HG03039 (cell line): ENCODE data around the gene PLEKHG4B.
"Not testable (repeated sequence)": the region's sequence is repeated elsewhere in the genome, so short reads cannot be mapped to it uniquely, and the experiment has no call there.

ENCODE experiments used
- ATAC-seq: cut with Tn5 transposase; IDR thresholded peaks from one replicate; pipeline ENCODE4 v1.9.1; 2021; ENCODE audit warnings: mild to moderate bottlenecking, moderate library complexity; ENCODE audit not compliant: unreplicated experiment

PLEKHG4B gene

DNA sequence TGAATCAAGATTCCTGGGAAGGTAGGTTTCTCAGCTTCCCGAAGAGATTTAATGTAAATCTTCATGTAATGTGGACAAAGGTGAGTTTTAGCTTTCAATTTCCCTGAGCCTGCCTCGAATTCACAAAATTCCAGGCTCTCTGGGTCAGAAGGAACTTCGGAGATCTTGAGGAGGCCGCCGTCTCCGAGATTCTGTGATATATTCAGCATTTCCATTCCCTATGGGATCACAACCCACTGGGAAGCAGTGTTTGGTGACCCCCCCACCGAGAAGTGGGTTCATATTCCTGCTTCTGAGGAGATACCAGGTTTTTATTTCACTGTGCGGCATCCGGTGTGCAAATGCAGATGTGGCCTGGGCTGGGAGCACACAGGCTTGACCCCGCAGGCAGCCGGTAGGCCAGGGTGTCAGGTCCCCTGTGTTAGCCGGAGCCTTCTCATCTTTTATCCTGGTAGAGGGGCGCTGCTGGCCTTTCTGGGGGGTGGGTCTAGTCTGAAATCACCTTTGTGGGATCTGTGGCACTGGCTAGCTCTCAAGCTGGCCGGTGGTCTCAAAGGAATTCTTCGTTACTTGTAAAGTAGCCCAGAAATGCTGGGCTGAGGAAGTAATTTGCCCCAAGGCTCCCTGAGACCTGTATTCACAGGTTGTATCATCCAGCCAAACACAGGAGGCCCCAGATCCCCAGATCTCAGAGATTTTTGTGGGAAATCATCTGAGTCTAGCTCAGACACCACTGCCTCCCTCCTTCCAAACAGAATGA lies 1.4 kb downstream of the PLEKHG4B start:
- no peak for ATAC-seq

DNA sequence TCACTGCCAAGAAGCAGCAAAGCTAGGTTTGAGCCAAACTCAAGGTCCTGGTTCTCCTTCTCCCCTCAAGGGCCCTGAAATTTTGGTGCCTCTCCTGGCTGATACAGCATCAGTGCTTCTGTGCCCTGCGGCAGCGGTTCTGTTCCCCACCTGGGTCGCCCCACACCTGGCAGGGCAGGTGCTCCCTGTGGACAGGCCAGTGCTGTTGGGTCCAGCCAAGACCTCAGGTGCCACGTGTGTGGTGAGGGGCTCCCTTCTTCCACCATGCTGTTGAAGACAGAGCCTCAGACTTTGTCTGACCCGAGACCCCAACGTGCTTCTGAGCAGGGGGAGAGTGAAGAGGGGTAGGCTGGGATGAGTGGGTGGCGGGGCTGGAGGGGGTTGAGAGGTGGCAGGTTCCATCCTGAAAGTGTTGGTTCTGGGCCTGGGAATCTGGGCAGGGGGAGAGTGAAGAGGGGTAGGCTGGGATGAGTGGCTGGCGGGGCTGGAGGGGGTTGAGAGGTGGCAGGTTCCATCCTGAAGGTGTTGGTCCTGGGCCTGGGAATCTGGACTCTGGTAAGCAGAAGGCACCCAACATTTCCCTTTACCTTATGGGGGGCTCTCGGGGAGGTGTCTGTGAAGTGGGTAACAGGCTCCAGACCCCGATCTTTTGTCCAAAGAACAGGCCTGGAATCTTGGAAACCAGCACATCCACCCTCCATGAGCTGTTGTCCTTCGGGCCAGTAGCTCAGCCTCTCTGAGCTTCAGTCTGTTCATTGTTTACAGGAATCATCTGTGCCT lies 2.3 kb downstream of the PLEKHG4B start:
- no peak for ATAC-seq

DNA sequence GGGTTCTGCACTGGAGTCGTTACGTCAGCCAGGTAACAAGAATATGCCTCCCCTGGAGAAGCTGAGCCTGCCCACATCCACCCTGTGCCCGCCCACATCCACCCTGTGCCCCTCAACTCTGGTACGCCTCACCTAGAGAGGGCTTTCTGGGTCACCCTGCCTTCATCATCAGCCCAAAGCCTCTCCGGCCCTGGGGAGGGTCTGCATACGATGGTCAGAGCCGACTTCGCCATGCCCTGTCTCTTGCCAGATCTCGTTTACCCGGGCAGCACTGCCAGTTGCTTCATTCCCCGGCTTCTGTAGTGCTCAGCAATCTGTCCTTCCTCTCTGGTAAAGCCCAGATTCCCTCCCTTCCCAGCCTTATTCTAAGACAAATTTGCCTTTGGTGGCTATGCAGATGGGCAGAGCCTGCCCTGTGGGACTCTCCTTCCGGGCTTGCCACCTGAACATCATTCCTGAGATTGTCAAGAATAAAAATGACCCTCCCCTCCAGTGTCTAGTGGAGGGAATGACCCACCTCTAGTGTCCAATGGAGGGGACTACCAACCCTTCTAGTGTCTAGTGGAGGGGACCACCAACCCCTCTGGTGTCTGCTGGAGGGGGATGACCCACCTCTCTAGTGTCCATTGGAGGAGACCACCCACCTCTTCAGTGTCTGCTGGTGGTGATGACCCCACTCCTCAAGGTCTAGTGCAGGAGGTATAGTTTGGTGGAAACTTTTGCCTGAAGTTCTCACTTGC lies 3.4 kb downstream of the PLEKHG4B start:
- ATAC-seq = no peak

DNA sequence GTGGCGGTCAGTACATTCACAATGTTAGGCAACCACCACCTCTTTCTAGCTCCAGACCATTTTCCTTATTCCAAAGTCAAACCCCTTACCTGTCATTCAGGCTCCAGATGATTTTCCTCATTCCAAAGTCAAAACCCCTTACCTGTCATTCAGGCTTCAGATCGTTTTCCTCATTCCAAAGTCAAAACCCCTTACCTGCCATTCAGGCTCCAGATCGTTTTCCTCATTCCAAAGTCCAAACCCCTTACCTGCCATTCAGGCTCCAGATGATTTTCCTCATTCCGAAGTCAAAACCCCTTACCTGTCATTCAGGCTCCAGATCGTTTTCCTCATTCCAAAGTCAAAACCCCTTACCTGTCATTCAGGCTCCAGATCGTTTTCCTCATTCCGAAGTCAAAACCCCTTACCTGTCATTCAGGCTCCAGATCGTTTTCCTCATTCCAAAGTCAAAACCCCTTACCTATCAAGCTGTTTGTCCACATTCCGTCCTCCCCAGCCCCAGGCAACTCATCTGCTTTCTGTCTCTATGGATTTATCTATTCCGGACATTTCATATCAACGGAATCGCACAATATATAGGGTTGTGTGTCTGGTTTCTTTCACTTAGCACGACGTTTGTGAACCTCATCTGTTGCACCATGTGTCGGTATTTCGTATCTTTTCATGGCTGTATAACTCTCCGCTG lies 5.2 kb downstream of the PLEKHG4B start:
- ATAC-seq = no peak

DNA sequence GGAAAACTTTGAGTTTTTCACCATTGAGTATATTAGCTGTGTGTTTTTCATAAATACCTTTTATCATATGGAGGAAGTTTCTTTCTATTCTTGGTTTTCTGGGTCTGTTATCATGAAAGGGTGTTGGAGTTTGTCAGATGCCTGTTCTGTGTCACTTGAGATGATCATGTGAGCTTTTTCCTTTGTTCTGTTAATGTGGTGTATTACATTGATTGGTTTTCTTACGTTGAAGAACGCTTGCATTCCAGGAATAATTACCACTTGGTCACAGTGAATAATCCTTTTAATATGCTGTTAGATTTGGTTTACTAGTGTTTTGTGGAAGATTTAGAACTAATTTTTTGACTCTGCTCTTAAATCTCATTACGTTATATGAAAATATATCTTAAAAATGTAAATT lies 7.8 kb downstream of the PLEKHG4B start:
- ATAC-seq = no peak

DNA sequence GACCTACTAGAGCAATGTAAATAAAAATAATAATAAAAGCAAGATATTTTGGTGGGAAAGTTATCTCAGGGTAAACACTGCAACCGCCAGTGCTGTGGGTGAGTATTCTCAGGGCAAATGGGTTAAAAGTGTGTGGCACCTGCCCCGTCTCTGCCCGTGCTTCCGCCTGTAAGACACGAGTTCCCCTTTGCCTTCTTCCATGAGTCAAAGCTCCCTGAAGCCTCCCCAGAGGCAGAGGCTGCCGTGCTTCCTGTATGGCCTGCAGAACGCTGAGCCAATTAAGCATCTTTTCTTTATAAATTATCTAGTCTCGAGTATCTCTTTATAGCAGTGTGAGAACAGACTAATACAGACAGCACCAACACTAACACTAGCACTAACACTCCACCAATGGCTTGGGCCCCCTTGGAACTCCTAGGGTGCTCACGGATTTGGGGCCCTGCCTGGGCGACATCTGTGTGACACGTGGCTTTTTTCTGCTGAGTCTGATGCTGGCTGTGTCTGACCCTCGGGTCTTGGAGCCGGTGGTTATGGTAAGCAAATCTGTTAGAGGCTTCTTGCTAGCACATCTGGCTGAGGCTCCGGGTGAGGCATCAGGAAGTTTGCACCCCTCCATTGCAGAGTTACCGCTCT lies 10.6 kb downstream of the PLEKHG4B start:
- no peak for ATAC-seq

DNA sequence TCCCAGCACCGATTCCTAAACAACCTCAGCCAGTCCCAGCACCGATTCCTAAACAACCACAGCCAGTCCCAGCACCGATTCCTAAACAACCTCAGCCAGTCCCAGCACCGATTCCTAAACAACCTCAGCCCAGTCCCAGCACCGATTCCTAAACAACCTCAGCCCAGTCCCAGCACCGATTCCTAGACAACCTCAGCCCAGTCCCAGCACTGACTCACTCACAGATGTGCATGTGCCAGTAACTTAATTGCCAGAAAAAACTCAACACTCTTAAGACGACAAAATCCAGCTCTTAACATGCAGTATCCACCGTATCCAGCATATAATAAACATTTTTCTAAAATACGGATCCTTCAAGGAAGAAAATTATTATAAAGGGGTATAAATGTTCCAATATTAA lies 12.1 kb downstream of the PLEKHG4B start:
- not testable (repeated sequence) for ATAC-seq

DNA sequence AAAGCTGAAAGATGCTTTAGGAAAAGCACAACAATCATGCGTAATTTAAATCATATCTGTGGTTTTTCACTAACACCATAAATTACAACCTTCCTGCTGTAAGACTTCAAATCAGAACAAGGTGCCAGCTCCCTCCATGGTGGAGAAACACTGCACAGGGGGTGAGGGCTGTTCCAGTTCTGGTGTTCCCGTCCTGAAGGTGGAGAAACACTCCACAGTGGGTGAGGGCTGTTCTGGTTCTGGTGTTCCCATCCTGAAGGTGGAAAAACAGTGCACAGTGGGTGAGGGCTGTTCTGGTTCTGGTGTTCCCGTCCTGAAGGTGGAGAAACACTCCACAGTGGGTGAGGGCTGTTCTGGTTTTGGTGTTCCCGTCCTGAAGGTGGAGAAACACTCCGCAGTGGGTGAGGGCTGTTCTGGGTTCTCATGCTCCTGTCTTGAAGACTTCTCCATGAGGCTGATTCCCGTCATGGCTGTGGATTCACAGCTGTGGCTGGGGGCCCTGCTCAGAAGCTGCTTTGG lies 12.9 kb downstream of the PLEKHG4B start:
- ATAC-seq = no peak

DNA sequence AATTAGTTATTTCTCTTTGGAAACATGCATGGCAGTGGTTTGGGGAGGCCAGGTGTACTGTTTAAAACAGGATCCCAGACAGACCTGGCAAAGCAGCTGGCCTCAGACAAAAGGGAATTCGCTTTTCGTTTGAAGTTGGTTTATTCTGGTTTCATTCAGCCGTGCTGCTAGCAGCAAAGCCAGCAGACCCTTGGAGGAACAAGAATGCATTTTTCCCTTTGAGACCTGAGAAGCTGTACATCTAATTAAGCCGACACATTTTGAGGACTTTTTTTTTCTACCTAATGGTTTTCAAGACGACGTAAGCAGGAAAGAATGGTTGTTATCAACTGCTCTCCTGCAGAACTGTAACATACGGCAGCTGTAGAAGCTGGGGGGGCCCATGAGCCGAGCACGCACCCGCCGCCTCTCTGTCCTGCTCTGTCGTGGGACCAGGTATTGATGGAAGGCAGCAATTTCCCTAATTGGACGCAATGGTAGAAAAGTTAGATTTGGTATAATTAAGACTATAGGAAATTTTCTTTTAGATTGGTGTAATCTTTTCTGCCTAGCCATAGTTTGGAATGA lies 13.6 kb downstream of the PLEKHG4B start:
- no peak for ATAC-seq

DNA sequence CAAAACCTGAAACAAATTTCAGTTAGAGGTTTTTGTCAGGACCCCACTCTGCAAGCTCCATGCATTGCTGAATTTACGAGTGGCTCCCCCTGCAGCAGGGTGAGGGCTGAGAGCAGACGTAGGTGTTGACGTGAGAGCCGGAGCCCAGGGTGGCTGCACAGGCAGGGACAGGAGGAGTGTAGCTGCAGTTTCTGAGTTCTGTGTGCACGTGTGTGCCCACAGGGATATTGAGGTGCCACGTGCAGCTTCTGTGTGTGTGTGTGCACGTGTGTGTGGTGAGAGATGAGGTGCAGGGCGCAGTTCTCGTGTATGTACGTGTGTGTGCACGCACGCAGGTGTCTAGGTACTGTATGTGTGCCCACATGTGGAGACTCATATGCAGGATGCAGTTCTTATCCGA lies 14.6 kb downstream of the PLEKHG4B start:
- ATAC-seq = no peak

DNA sequence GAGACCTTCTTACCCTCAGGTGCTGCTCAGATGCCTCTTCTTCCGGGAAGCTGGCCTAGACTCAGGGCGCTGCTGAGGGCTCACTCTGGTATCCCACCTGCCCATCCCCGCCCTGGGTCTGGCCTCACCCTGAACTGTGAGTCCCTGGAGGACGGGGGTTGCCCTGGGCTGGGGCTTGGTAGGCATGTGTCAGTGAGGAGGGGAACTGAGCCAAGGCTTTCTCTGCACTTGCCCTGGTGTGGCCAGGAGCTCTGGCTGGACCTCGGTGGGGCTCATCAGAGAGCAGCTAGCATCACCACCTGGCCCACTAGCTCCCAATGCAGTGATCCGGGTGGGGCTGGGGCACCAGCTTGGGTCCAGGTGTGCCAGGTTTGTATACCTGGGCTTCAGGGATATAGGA lies 15.6 kb downstream of the PLEKHG4B start:
- no peak for ATAC-seq

DNA sequence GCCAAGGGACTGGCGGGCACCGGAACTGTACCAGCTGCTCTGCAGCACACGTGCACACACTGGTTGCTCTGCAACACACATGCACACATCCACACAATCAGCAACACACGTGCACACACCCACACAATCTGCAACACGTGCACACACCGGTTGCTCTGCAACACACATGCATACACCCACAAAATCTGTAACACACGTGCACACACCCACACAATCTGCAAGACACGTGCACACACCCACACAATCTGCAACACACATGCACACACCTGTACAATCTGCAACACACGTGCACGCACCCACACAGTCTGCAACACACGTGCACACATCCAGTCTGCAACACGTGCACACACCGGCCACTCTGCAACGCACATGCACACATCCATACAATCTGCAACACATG lies 17.9 kb downstream of the PLEKHG4B start:
- no peak for ATAC-seq

DNA sequence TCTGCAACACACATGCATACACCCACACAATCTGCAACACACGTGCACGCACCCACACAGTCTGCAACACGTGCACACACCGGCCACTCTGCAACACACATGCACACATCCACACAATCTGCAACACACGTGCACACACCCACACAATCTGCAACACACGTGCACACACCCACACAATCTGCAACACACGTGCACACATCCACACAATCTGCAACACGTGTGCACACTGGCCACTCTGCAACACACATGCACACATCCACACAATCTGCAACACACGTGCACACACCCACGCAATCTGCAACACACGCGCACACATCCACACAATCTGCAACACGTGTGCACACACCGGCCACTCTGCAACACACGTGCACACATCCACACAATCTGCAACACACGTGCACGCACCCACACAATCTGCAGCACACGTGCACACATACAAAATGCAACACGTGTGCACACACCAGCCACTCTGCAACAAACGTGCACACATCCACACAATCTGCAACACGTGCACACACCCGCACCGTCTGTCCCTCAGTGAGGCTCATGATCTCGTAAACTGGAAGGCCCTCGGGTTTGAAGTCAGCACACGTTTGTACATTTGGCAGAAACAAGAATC lies 18.4 kb downstream of the PLEKHG4B start:
- ATAC-seq = no peak

DNA sequence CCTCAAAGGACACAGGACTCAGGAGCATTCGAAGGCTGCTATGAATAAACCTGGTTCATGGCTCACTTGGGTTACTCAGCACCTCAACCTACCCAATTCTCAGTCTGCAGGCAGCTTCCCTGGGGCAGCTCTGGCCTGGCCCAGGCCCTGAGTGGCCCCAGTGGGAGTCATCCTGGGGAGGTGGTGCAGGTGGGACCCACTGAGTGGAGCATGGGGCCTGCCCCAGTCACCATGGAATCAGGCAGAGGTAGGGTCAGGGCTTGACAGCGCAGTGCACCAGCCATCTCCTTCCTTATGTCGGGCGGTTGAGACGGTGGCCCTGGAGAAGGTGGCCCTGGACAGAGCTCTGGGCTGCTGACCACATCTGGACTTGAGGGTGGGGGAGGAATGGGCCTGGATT lies 19.2 kb downstream of the PLEKHG4B start:
- no peak for ATAC-seq

DNA sequence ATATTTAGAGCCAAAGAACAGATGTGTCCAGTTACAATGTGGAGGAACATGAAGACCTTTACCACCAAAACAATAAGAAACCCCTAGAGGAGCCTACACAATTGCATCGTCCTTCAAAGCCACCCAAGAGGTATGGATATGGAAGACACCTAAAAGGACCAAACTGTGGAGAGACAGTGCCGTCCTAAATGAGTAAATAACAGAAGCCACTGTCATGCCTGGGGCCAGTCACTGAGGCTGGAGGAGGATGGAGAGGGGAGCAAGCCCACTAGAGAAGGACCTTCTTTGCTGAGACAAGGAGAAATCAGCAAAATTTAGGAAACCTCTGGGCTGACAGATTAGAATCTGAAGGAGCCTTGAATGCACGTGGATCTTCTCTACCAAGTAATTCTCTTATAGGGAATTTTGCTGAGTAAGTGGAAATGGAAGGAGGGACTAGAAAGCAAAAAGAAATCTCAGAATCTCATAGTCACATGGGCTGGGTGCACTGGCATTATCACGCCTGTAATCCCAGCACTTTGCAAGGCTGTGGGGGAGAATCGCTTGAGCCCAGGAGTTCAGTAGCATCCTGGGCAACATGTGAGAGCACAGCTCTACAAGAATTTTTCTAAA lies 27.6 kb downstream of the PLEKHG4B start:
- no peak for ATAC-seq

DNA sequence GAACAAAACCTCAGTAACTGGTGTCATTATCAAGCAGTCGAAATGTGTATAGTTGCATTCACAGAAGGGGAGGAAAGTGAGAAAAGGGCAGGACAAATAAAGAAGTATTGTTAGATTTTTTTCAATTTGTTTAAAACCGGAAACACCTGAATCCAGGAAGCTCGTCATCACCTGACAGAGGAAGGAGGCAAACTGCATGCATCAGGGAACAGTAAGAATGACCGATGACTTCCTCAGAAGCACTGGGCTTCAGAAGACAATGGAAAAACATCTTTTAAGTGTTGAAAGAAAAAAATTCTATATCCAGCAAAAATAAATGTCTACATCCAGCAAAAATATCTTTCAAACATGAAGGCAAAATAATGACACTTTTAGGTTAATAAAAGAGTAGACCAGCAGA lies 29.5 kb downstream of the PLEKHG4B start:
- no peak for ATAC-seq

DNA sequence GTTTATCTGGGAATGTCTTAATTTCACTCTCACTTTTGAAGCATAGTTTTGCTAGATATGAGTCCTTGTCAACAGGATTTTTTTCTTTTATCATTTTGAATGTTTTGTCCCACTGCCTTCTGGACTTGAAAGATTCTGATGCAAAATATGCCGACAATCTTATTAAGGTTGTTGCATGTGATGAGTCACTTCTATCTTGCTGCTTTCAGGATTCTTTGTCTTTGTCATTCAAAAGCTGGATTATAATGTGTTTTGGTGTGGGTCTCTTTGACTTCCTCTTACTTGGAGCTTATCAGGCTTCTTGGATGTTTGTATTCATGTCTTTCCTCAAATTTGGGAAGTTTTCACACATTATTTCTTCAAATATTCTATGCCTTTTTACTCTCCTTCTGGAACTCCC lies 33.8 kb downstream of the PLEKHG4B start:
- no peak for ATAC-seq

DNA sequence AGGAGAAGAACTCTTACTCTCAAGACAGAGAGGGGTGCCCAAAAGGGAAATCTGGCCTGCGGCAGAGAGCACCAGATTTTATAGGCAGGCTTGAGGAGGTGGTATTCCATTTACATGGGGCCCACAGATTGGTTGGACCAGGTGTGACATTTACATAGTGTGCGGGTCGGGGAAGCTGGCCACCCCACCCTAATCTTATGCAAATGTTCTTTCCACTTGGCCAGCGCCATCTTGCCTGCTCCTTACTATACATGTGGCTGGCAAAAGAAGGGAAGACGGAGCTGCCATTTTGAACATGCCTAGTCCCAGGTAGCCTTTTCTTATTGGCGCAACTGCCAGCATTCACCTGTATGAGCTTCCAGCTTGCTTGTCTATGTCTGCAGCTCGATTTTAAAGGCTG lies 34.8 kb downstream of the PLEKHG4B start:
- no peak for ATAC-seq

DNA sequence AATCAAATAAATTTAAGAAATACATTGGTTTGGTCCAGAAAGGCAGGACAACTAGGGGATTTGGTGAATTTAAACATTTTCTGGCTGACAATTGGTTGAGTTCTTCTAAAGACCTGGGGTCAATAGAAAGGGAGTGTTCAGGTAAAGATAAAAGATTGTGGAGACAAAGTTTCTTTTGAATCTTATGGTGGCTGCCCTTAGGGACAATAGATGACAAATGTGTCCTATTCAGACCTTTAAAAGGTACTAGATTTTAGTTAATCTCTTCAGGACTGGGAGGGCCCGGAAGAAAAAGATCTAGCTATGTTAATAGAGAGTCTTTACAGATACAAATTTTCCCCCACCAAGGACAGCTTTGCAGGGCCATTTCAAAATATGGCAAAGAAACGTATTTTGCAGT lies 35.9 kb downstream of the PLEKHG4B start:
- no peak for ATAC-seq
